Activated B cell treated with CpG ODN at 0.5 μM for 24 hours (primary cell): ENCODE measurements around the gene PI4KA. TPM values are rescaled to one million over a fixed set of nuclear protein-coding genes. Genes with fewer than 3 reads are reported as not detected.
"Not testable (repeated sequence)": the region's sequence is repeated elsewhere in the genome, so short reads cannot be mapped to it uniquely, and the experiment has no call there.

ENCODE experiments used
- ATAC-seq: fragments of 200-7000 bp; cut with Tn5 transposase; one replicate; pipeline ENCODE4 v1.10.0; 2021; ENCODE audit warnings: low read depth, mild to moderate bottlenecking, moderate library complexity
- CTCF ChIA-PET: fragments of 350-600 bp; sonication (Branson Sonifier 250); formaldehyde crosslinking; loops from one replicate; lab custom pipeline; 2021; ENCODE audit warnings: antibody characterized with exemption; lab: Charles Lee
- POLR2A ChIA-PET: fragments of 350-600 bp; sonication (Branson Sonifier 250); formaldehyde crosslinking; loops from one replicate; lab custom pipeline; 2021; ENCODE audit warnings: antibody characterized with exemption; lab: Charles Lee
- DNase-seq: peaks from one replicate; pipeline ENCODE4 v3.0.0; 2022
- H3K27ac Mint-ChIP-seq: one replicate; pipeline ENCODE4 v1.8.0; 2020; ENCODE audit warnings: mixed read lengths
- H3K27me3 Mint-ChIP-seq: one replicate; pipeline ENCODE4 v1.8.0; 2021; ENCODE audit warnings: mixed read lengths
- H3K36me3 Mint-ChIP-seq: one replicate; pipeline ENCODE4 v1.8.0; 2021; ENCODE audit warnings: low read depth, mixed read lengths
- H3K4me1 Mint-ChIP-seq: one replicate; pipeline ENCODE4 v1.8.0; 2021; ENCODE audit warnings: mixed read lengths
- H3K4me3 Mint-ChIP-seq: one replicate; pipeline ENCODE4 v1.8.0; 2020; ENCODE audit warnings: mild to moderate bottlenecking, mixed read lengths
- H3K9me3 Mint-ChIP-seq: one replicate; pipeline ENCODE4 v1.8.0; 2020; ENCODE audit warnings: mixed read lengths
- CTCF ChIP-seq: fragments of 200-600 bp; IDR thresholded peaks from one replicate; pipeline ENCODE4 v1.8.0; 2022; ENCODE audit warnings: antibody characterized with exemption, mild to moderate bottlenecking
- intact Hi-C: fragments of 100-400 bp; cut with micrococcal nuclease; formaldehyde crosslinking; loops from one replicate; pipeline ENCODE4 v1.15.1; 2024
- total RNA-seq: library from RNA; stranded (reverse); gene quantifications from 2 replicates; pipeline ENCODE4 v1.2.3, GENCODE V29; 2022

PI4KA gene
- total RNA-seq, 1 donor from 2014 or later: 114 TPM

- ATAC-seq, H3K27ac Mint-ChIP-seq, H3K4me1 Mint-ChIP-seq, intact Hi-C loops, H3K4me3 Mint-ChIP-seq, H3K36me3 Mint-ChIP-seq, H3K9me3 Mint-ChIP-seq, DNase-seq, H3K27me3 Mint-ChIP-seq, CTCF ChIA-PET, POLR2A ChIA-PET: not testable (repeated sequence)
These were observed 167.9 kb downstream of the PI4KA start for GRCh38 chr22:20690586-20691317.

- H3K9me3 Mint-ChIP-seq, H3K27me3 Mint-ChIP-seq, H3K4me1 Mint-ChIP-seq, H3K27ac Mint-ChIP-seq, DNase-seq, POLR2A ChIA-PET, CTCF ChIA-PET, H3K36me3 Mint-ChIP-seq, H3K4me3 Mint-ChIP-seq, intact Hi-C loops, ATAC-seq: not testable (repeated sequence)
These were observed 171.0 kb downstream of the PI4KA start for GRCh38 chr22:20687356-20688172.

- H3K9me3 Mint-ChIP-seq, H3K27me3 Mint-ChIP-seq, H3K4me3 Mint-ChIP-seq, H3K4me1 Mint-ChIP-seq, CTCF ChIA-PET, POLR2A ChIA-PET, intact Hi-C loops, H3K27ac Mint-ChIP-seq, ATAC-seq, DNase-seq, H3K36me3 Mint-ChIP-seq: not testable (repeated sequence)
These were observed 172.8 kb downstream of the PI4KA start for GRCh38 chr22:20685764-20686163.

GRCh38 chr22:20678792-20679435, 179.7 kb downstream of the PI4KA start:
- H3K36me3 Mint-ChIP-seq, H3K4me3 Mint-ChIP-seq, CTCF ChIA-PET, POLR2A ChIA-PET, ATAC-seq, H3K27ac Mint-ChIP-seq, DNase-seq, intact Hi-C loops, H3K4me1 Mint-ChIP-seq, H3K9me3 Mint-ChIP-seq: not testable (repeated sequence)
- H3K27me3 Mint-ChIP-seq: peaks cover 22% of the 10 kb centered on the region

GRCh38 chr22:20677684-20678242, 180.8 kb downstream of the PI4KA start:
- no peak for TF ChIP-seq CTCF
- Mint-ChIP-seq H3K36me3 (no peaks in the 10 kb centered on the region), H3K4me3 (no peak overlapping the region), H3K4me1 (no peaks in the 10 kb centered on the region), H3K27ac (no peak overlapping the region), H3K9me3 (no peaks in the 10 kb centered on the region), H3K27me3 (peaks cover 24% of the 10 kb centered on the region)
- no peak for DNase-seq
- no peak for ATAC-seq
- POLR2A ChIA-PET: no interaction called here
- CTCF ChIA-PET: no interaction called here
- intact Hi-C loops: no loop called here

GRCh38 chr22:20675613-20676012, 183.0 kb downstream of the PI4KA start:
- CTCF ChIA-PET, H3K27ac Mint-ChIP-seq, H3K36me3 Mint-ChIP-seq, intact Hi-C loops, H3K9me3 Mint-ChIP-seq, H3K4me3 Mint-ChIP-seq, POLR2A ChIA-PET, H3K4me1 Mint-ChIP-seq, DNase-seq, ATAC-seq: not testable (repeated sequence)
- peaks cover 24% of the 10 kb centered on the region for H3K27me3 Mint-ChIP-seq

- no peak for DNase-seq
- CTCF ChIA-PET: no interaction called here
- H3K27me3 Mint-ChIP-seq: peaks cover 25% of the 10 kb centered on the region
- TF ChIP-seq CTCF: no peak
- no peak overlapping the region for H3K27ac Mint-ChIP-seq
- POLR2A ChIA-PET: no interaction called here
- H3K4me1 Mint-ChIP-seq: no peaks in the 10 kb centered on the region
- no peak overlapping the region for H3K4me3 Mint-ChIP-seq
- ATAC-seq: no peak
- intact Hi-C loops: no loop called here
- no peaks in the 10 kb centered on the region for H3K36me3 Mint-ChIP-seq
- H3K9me3 Mint-ChIP-seq: no peaks in the 10 kb centered on the region
These were observed 183.6 kb downstream of the PI4KA start for GRCh38 chr22:20674998-20675397.
